DND-41 (cell line): ENCODE results near the gene NR1H4.

ENCODE experiments used
- ATAC-seq: fragments of 200-7000 bp; cut with Tn5 transposase; 3 replicates; pipeline ENCODE4 v1.9.1; 2021; ENCODE audit warnings: low read depth; ENCODE audit not compliant: insufficient read depth
- DNase-seq: peaks from one replicate; pipeline ENCODE4 v3.0.0-alpha.2; 2020
- H2AFZ ChIP-seq: 2 replicates; pipeline ENCODE4 v1.6.0; 2012; ENCODE audit warnings: low read depth, low read length
- H3K27ac ChIP-seq: 2 replicates; pipeline ENCODE4 v1.5.1; 2012; ENCODE audit warnings: low read length, inconsistent platforms
- H3K27me3 ChIP-seq: fragments of 200-600 bp; sonication (generic); 2 replicates; pipeline ENCODE4 v1.6.0; 2012; ENCODE audit warnings: low read length, mild to moderate bottlenecking, inconsistent platforms; ENCODE audit not compliant: insufficient read depth, poor library complexity
- H3K36me3 ChIP-seq: 2 replicates; pipeline ENCODE4 v1.5.1; 2012; ENCODE audit warnings: low read length, inconsistent platforms; ENCODE audit not compliant: insufficient read depth
- H3K4me1 ChIP-seq: 2 replicates; pipeline ENCODE4 v1.5.1; 2012; ENCODE audit warnings: mild to moderate bottlenecking, low read length; ENCODE audit not compliant: insufficient read depth
- H3K4me2 ChIP-seq: 2 replicates; pipeline ENCODE4 v1.6.0; 2012; ENCODE audit warnings: mild to moderate bottlenecking, moderate library complexity, low read length, inconsistent platforms; ENCODE audit not compliant: insufficient read depth
- H3K4me3 ChIP-seq, 2 experiments: fragments of 200-600 bp in 1 of 2; shearing (Covaris generic) in 1 of 2; 2 replicates each; pipeline ENCODE4 v1.5.1; 2012 to 2016; ENCODE audit warnings: inconsistent platforms in 2 of 2, low read length in 2 of 2, mild to moderate bottlenecking in 2 of 2, low read depth in 1 of 2, moderate library complexity in 1 of 2
- H3K79me2 ChIP-seq: 2 replicates; pipeline ENCODE4 v1.6.0; 2012; ENCODE audit warnings: low read length, inconsistent platforms; ENCODE audit not compliant: insufficient read depth
- H3K9ac ChIP-seq: 2 replicates; pipeline ENCODE4 v1.6.0; 2012; ENCODE audit warnings: low read depth, mild to moderate bottlenecking, inconsistent platforms, low read length, moderate library complexity
- H3K9me3 ChIP-seq: 2 replicates; pipeline ENCODE4 v1.5.1; 2012; ENCODE audit warnings: low read length, moderate library complexity, mild to moderate bottlenecking, inconsistent platforms; ENCODE audit not compliant: insufficient read depth, severe bottlenecking
- H4K20me1 ChIP-seq: 2 replicates; pipeline ENCODE4 v1.6.0; 2012; ENCODE audit warnings: low read length; ENCODE audit not compliant: insufficient read depth
- EZH2 ChIP-seq: IDR thresholded peaks from 3 replicates; pipeline ENCODE4 v1.6.1; 2012; ENCODE audit warnings: borderline replicate concordance, low read depth, mild to moderate bottlenecking, moderate library complexity, low read length, inconsistent platforms; ENCODE audit not compliant: severe bottlenecking
- TF ChIP-seq, protein P1 (sequence below): IDR thresholded peaks from 2 replicates; pipeline ENCODE4 v1.5.1; 2012; ENCODE audit warnings: borderline replicate concordance, low read length, moderate library complexity, mild to moderate bottlenecking; ENCODE audit not compliant: poor library complexity, severe bottlenecking; ENCODE audit errors: extremely low read depth

NR1H4 gene

DNA sequence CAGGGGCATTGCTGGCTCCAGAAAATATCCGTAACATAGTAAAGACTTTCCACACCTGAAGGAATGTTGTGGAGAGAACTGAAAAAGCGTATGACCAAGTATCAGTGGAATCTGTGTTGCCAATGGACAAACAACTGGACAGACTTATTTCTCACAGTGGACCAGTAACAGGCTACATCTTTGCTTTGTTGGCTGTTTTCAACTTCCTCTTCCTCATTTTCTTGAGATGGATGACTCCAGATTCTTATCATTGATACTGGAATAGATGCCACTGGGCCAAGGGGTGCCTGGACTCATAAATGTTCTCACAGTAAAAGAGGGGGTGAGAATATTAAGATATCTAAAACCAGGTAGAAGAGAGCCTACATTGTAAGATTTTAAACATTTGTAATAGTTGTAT is 106.2 kb downstream of the NR1H4 start:
- no peak overlapping the region for H3K9ac ChIP-seq
- no peaks in the 10 kb centered on the region for H3K27me3 ChIP-seq
- no peaks in the 10 kb centered on the region for H3K4me1 ChIP-seq
- DNase-seq (no peak), ATAC-seq (no peak)
- TF ChIP-seq EZH2, result no peak
- TF ChIP-seq, protein P1, sequence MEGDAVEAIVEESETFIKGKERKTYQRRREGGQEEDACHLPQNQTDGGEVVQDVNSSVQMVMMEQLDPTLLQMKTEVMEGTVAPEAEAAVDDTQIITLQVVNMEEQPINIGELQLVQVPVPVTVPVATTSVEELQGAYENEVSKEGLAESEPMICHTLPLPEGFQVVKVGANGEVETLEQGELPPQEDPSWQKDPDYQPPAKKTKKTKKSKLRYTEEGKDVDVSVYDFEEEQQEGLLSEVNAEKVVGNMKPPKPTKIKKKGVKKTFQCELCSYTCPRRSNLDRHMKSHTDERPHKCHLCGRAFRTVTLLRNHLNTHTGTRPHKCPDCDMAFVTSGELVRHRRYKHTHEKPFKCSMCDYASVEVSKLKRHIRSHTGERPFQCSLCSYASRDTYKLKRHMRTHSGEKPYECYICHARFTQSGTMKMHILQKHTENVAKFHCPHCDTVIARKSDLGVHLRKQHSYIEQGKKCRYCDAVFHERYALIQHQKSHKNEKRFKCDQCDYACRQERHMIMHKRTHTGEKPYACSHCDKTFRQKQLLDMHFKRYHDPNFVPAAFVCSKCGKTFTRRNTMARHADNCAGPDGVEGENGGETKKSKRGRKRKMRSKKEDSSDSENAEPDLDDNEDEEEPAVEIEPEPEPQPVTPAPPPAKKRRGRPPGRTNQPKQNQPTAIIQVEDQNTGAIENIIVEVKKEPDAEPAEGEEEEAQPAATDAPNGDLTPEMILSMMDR, result no peak
- no peak overlapping the region for H3K4me2 ChIP-seq
- no peaks in the 10 kb centered on the region for H3K79me2 ChIP-seq
- no peaks in the 10 kb centered on the region for H3K9me3 ChIP-seq
- no peaks in the 10 kb centered on the region for H4K20me1 ChIP-seq
- H3K4me3 ChIP-seq, result no peak overlapping the region
- no peak overlapping the region for H3K27ac ChIP-seq
- no peaks in the 10 kb centered on the region for H3K36me3 ChIP-seq
- no peak overlapping the region for H2AFZ ChIP-seq

DNA sequence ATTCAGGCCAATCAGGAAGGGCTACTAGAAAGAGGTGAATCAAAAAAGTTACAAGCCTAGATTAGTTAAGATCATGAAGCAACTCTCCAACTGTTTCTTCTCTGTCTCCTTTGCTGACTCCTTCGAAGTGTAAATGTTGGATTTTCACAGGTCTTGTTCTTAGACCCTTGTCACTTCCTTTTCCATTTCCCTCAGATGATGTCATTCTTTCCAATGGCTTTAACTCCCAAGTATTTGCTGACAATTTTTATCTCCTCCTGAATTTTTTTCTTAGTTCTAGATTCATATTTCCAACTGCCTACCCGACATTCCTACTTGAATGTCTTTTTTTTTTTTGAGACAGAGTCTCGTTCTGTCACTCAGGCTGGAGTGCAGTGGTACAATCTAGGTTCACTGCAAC is 110.6 kb downstream of the NR1H4 start:
- H3K4me1 ChIP-seq, result no peaks in the 10 kb centered on the region
- H3K27ac ChIP-seq, result no peak overlapping the region
- no peak overlapping the region for H3K4me3 ChIP-seq
- H3K9ac ChIP-seq, result no peak overlapping the region
- TF ChIP-seq, protein P1, result no peak
- TF ChIP-seq EZH2, result no peak
- DNase-seq (no peak), ATAC-seq (no peak)
- H2AFZ ChIP-seq, result no peak overlapping the region
- H3K27me3 ChIP-seq, result no peaks in the 10 kb centered on the region
- no peaks in the 10 kb centered on the region for H4K20me1 ChIP-seq
- no peaks in the 10 kb centered on the region for H3K9me3 ChIP-seq
- no peak overlapping the region for H3K4me2 ChIP-seq
- H3K36me3 ChIP-seq, result no peaks in the 10 kb centered on the region
- no peaks in the 10 kb centered on the region for H3K79me2 ChIP-seq

DNA sequence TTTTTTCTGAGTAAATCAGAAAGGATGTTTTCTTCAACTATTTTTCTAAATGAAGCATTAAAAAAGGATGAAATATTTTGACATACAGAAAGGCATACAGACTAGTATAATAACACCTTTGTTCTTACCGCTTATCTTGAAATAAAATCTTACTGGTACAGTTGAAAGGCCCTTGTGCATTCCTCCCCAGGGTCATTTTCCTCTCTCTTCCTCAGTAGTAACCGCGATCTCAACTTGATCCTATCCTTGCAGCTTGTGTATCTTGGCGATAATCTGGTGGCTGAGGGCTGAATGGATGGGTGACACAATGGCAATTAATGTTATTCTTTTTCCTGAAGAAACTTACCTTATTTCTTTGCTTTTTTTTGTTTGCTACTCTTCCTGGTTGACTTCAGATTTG is 118.3 kb downstream of the NR1H4 start:
- ATAC-seq, result no peak
- H3K4me1 ChIP-seq, result no peaks in the 10 kb centered on the region
- H3K79me2 ChIP-seq, result no peaks in the 10 kb centered on the region
- TF ChIP-seq, protein P1, result no peak
- TF ChIP-seq EZH2, result no peak
- no peak overlapping the region for H2AFZ ChIP-seq
- no peak for DNase-seq
- H3K27me3 ChIP-seq, result no peaks in the 10 kb centered on the region
- H3K9me3 ChIP-seq, result no peaks in the 10 kb centered on the region
- no peak overlapping the region for H3K27ac ChIP-seq
- no peak overlapping the region for H3K4me3 ChIP-seq
- no peak overlapping the region for H3K9ac ChIP-seq
- no peak overlapping the region for H3K4me2 ChIP-seq
- no peaks in the 10 kb centered on the region for H3K36me3 ChIP-seq
- H4K20me1 ChIP-seq, result no peaks in the 10 kb centered on the region

DNA sequence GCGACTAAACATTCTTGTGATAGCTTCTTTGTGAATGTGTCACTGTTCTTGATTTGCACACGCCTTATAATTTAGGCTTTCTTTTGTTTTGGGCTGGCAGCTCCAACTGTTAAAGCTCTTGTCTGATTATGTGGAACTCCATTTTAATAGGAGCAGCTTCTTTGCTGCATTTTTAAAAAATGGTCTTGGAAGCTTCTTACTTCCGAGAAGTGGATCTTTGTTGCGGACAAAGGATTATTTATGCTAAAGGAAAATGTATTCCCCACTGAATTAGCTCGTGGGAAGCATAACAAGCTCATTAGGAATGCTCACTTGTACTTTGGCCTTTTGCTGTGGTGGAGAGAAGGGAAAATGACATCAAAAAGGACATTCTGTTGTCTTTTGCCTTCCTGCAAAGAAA is 119.8 kb downstream of the NR1H4 start:
- H3K79me2 ChIP-seq, result no peaks in the 10 kb centered on the region
- ATAC-seq (no peak), DNase-seq (no peak)
- no peaks in the 10 kb centered on the region for H3K4me1 ChIP-seq
- no peaks in the 10 kb centered on the region for H4K20me1 ChIP-seq
- H3K9me3 ChIP-seq, result no peaks in the 10 kb centered on the region
- no peak overlapping the region for H3K4me3 ChIP-seq
- H3K9ac ChIP-seq, result no peak overlapping the region
- no peak overlapping the region for H3K4me2 ChIP-seq
- H2AFZ ChIP-seq, result no peak overlapping the region
- H3K36me3 ChIP-seq, result no peaks in the 10 kb centered on the region
- H3K27me3 ChIP-seq, result no peaks in the 10 kb centered on the region
- no peak overlapping the region for H3K27ac ChIP-seq
- TF ChIP-seq, protein P1, result no peak
- TF ChIP-seq EZH2, result no peak
